T-helper 1 cell treated with Interleukin-12 subunit alpha and Interleukin-12 subunit beta and Interleukin-4 antibody, amounts not matched to agents 30 μg/mL and 1 μg/mL, for 36 hours (primary cell): ENCODE results near the gene ASB2.
A peak's percentile ranks its signal among the peaks of the same experiment; 100 is the strongest.

Experiments used
- H3K27ac Mint-ChIP-seq: one replicate; pipeline ENCODE4 v1.8.0; 2021; ENCODE audit warnings: mild to moderate bottlenecking, mixed read lengths
- H3K27me3 Mint-ChIP-seq: one replicate; pipeline ENCODE4 v1.8.0; 2021; ENCODE audit warnings: low read depth, mixed read lengths
- H3K36me3 Mint-ChIP-seq: one replicate; pipeline ENCODE4 v1.8.0; 2021; ENCODE audit warnings: low read depth, mixed read lengths
- H3K4me1 Mint-ChIP-seq: one replicate; pipeline ENCODE4 v1.8.0; 2021; ENCODE audit warnings: low read depth, mixed read lengths
- H3K4me3 Mint-ChIP-seq: one replicate; pipeline ENCODE4 v1.8.0; 2021; ENCODE audit warnings: mild to moderate bottlenecking, moderate library complexity, mixed read lengths
- H3K9me3 Mint-ChIP-seq: one replicate; pipeline ENCODE4 v1.8.0; 2021; ENCODE audit warnings: mixed read lengths

The ASB2 gene

GRCh38 chr14:93957751-93958566, 18.4 kb downstream of the ASB2 start:
- peaks cover 33% of the 10 kb centered on the region for H3K36me3 Mint-ChIP-seq
- peaks cover 91% of the 10 kb centered on the region for H3K4me1 Mint-ChIP-seq
- H3K27ac Mint-ChIP-seq = peak overlapping the region; percentile 98
- no peaks in the 10 kb centered on the region for H3K9me3 Mint-ChIP-seq
- H3K27me3 Mint-ChIP-seq = no peaks in the 10 kb centered on the region
- H3K4me3 Mint-ChIP-seq = peak overlapping the region; percentile 49

- H3K27me3 Mint-ChIP-seq = no peaks in the 10 kb centered on the region
- peaks cover 91% of the 10 kb centered on the region for H3K4me1 Mint-ChIP-seq
- peak overlapping the region; percentile 83 for H3K4me3 Mint-ChIP-seq
- H3K27ac Mint-ChIP-seq = peak overlapping the region; percentile 98
- no peaks in the 10 kb centered on the region for H3K9me3 Mint-ChIP-seq
- peaks cover 36% of the 10 kb centered on the region for H3K36me3 Mint-ChIP-seq
Observed at GRCh38 chr14:93957333-93957710, 19.0 kb downstream of the ASB2 start.

- Mint-ChIP-seq H3K27me3 (no peaks in the 10 kb centered on the region), H3K4me1 (peaks cover 94% of the 10 kb centered on the region), H3K4me3 (peak overlapping the region; percentile 83), H3K9me3 (no peaks in the 10 kb centered on the region), H3K27ac (peak overlapping the region; percentile 98), H3K36me3 (peaks cover 41% of the 10 kb centered on the region)
Observed at GRCh38 chr14:93956514-93957332, 19.6 kb downstream of the ASB2 start.

- no peaks in the 10 kb centered on the region for H3K27me3 Mint-ChIP-seq
- H3K4me1 Mint-ChIP-seq = peaks cover 92% of the 10 kb centered on the region
- H3K4me3 Mint-ChIP-seq = peak overlapping the region; percentile 83
- H3K9me3 Mint-ChIP-seq = no peaks in the 10 kb centered on the region
- peaks cover 39% of the 10 kb centered on the region for H3K36me3 Mint-ChIP-seq
- H3K27ac Mint-ChIP-seq = peak overlapping the region; percentile 98
Observed at GRCh38 chr14:93955850-93956481, 20.4 kb downstream of the ASB2 start.

GRCh38 chr14:93954900-93955849, 21.2 kb downstream of the ASB2 start:
- Mint-ChIP-seq H3K4me3 (peak overlapping the region; percentile 83), H3K9me3 (no peaks in the 10 kb centered on the region), H3K4me1 (peaks cover 86% of the 10 kb centered on the region), H3K36me3 (peaks cover 47% of the 10 kb centered on the region), H3K27me3 (no peaks in the 10 kb centered on the region), H3K27ac (peak overlapping the region; percentile 98)

GRCh38 chr14:93954516-93954830, 21.9 kb downstream of the ASB2 start:
- peak overlapping the region; percentile 83 for H3K4me3 Mint-ChIP-seq
- no peaks in the 10 kb centered on the region for H3K9me3 Mint-ChIP-seq
- H3K4me1 Mint-ChIP-seq = peaks cover 83% of the 10 kb centered on the region
- H3K36me3 Mint-ChIP-seq = peaks cover 51% of the 10 kb centered on the region
- peak overlapping the region; percentile 98 for H3K27ac Mint-ChIP-seq
- no peaks in the 10 kb centered on the region for H3K27me3 Mint-ChIP-seq

- peaks cover 78% of the 10 kb centered on the region for H3K4me1 Mint-ChIP-seq
- peak overlapping the region; percentile 83 for H3K4me3 Mint-ChIP-seq
- no peaks in the 10 kb centered on the region for H3K27me3 Mint-ChIP-seq
- H3K27ac Mint-ChIP-seq = peak overlapping the region; percentile 84
- H3K9me3 Mint-ChIP-seq = no peaks in the 10 kb centered on the region
- peaks cover 51% of the 10 kb centered on the region for H3K36me3 Mint-ChIP-seq
Observed at GRCh38 chr14:93953739-93954515, 22.4 kb downstream of the ASB2 start.

- Mint-ChIP-seq H3K9me3 (no peaks in the 10 kb centered on the region), H3K27me3 (no peaks in the 10 kb centered on the region), H3K4me1 (peaks cover 71% of the 10 kb centered on the region), H3K4me3 (no peak overlapping the region), H3K27ac (peak overlapping the region; percentile 62), H3K36me3 (peaks cover 53% of the 10 kb centered on the region)
Observed at GRCh38 chr14:93953263-93953662, 23.1 kb downstream of the ASB2 start.

GRCh38 chr14:93952829-93953228, 23.5 kb downstream of the ASB2 start:
- Mint-ChIP-seq H3K27ac (peak overlapping the region; percentile 62), H3K36me3 (peaks cover 52% of the 10 kb centered on the region), H3K9me3 (no peaks in the 10 kb centered on the region), H3K4me1 (peaks cover 68% of the 10 kb centered on the region), H3K27me3 (no peaks in the 10 kb centered on the region), H3K4me3 (peak overlapping the region; percentile 21)

- H3K4me3 Mint-ChIP-seq = no peak overlapping the region
- peaks cover 58% of the 10 kb centered on the region for H3K4me1 Mint-ChIP-seq
- H3K27me3 Mint-ChIP-seq = no peaks in the 10 kb centered on the region
- no peaks in the 10 kb centered on the region for H3K9me3 Mint-ChIP-seq
- H3K27ac Mint-ChIP-seq = no peak overlapping the region
- peaks cover 54% of the 10 kb centered on the region for H3K36me3 Mint-ChIP-seq
Observed at GRCh38 chr14:93951635-93952540, 24.5 kb downstream of the ASB2 start.

- Mint-ChIP-seq H3K4me1 (peaks cover 54% of the 10 kb centered on the region), H3K4me3 (no peak overlapping the region), H3K9me3 (no peaks in the 10 kb centered on the region), H3K36me3 (peaks cover 58% of the 10 kb centered on the region), H3K27ac (no peak overlapping the region), H3K27me3 (no peaks in the 10 kb centered on the region)
Observed at GRCh38 chr14:93950948-93951634, 25.3 kb downstream of the ASB2 start.

GRCh38 chr14:93949511-93950075, 26.8 kb downstream of the ASB2 start:
- H3K4me3 Mint-ChIP-seq = no peak overlapping the region
- H3K36me3 Mint-ChIP-seq = peaks cover 64% of the 10 kb centered on the region
- H3K27ac Mint-ChIP-seq = no peak overlapping the region
- H3K9me3 Mint-ChIP-seq = no peaks in the 10 kb centered on the region
- H3K4me1 Mint-ChIP-seq = peaks cover 41% of the 10 kb centered on the region
- no peaks in the 10 kb centered on the region for H3K27me3 Mint-ChIP-seq
